NCI-H128 (cell line): Measurements from ENCODE around the gene SLC6A9.

Experiments
- DNase-seq: peaks from one replicate; lab custom pipeline; 2025; ENCODE audit not compliant: unreplicated experiment; lab: John Stamatoyannopoulos, UW

The SLC6A9 gene

DNA sequence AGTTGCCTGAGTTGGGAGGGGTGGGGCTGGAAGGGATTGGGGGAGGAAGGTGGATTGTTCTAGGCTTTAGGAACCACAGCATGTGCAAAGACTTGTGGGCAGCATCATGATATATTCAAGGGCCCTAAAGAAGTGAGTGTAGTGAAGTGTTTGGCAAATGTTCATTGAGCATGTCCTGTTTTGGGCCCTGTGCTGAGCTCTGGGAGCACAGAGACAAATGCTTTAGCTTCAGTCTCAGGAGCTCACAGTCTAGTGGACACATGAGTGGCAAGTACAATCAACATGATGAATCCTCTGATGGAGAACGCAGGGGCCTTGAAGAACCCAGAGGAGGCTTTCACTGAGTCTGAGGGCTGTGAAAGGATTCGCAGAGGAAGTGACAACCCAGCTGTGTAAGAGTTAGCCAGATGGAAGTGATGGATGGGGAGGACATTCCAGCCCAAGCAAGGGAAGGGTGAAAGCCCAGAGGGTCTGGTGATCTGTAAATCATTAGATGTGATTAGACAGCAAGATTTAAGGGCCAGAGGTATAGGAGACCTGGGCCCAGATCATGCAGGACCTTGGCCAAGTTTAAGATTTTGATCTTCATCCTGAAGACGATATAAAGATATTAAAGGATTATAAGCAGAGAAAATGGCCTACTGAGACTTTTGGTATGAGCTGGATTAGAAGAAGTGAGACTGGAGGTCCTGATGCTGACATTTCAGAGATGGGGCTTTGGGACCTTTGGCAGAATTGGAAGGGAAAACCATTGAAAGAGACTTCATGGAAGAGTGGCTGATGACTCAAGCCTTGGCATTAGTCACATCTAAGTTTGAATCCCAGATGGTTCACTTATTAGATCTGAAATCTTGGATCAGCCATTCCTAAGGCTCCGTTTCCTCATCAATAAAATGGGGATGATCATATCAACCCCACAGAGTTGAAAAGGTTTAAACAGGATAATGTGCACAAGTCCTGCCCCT is 80.0 kb downstream of the SLC6A9 start:
- DNase-seq: no peak

DNA sequence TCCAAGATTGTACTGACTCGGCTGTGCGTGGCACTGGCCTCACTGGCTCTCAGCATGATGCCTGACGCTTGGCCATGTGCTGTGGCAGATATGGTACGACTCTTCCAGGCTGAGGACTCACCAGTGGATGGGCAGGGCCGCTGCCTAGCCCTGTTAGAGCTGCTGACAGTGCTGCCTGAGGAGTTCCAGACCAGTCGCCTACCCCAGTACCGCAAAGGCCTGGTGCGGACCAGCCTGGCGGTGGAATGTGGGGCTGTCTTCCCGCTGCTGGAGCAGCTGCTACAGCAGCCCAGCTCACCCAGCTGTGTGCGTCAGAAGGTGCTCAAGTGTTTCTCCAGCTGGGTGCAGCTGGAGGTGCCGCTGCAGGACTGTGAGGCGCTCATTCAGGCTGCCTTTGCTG is 81.6 kb downstream of the SLC6A9 start:
- DNase-seq: no peak

DNA sequence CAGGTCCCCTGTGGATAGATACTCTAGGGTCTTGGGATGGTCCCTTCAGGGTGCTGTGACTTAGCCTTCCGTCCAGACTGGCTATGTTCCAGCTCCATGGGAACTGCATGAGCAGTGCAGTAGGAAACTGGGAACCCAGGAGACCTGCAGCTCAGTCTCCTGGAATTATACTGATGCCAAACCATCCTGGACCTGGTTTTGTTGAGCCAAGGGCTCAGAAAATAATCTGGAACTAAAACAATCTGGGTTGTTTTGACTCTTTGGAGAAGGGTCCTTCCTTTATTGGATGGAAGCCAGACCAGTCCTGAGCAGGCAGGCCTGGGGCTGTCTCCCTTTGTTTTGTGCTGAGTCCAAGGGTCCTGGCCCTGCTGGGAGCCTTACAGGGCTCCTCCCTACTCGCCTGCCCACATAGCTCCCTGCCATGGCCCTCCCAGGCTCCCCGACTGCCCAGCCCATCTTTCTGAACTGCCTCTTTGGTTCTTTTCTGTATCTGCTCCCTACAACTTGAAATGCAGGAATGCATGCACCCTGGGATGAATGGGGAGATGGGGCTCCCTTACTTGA is 83.3 kb downstream of the SLC6A9 start:
- no peak for DNase-seq

DNA sequence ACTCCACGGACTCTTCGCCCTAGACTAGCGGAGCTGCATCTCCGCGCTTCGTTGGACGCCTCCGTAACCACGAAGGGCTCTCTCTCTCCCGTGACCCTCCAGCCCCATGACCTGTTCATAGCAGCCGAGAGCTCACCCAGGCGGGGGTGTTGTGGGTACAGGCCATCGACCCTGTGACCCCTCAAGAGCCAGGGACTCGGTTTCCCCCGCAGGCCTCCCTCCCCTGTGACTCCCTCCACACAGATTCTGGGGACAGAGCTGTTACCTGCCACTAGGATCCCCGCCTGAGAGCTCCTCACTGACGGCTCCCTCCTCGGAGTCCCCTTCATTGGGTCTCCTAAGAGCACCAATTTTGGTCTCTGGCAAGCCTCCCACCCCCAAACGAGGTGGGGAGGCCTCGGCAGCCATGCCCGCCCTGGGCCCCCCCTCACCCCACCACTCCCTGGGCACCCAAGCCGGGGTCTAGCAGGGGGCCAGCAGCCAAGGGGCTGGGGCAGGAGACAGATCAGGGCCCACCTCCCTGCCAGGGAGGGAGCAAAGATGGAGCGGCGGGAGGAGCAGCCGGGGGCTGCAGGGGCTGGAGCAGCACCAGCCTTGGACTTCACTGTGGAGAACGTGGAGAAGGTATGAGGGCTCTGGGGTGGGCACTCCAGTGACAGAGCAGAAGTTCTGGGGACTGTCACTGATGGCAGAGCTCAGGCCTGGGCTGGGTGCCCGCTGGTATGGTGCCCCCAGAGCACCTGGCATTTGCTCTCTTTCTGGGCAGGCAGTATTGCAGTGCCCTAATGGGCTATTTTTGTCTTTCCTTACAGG is 84.0 kb downstream of the SLC6A9 start:
- no peak for DNase-seq
